Measurements from ENCODE around the gene PLEKHM2. TPM values are rescaled to one million over a fixed set of nuclear protein-coding genes. Genes with fewer than 3 reads are reported as not detected.
A peak's percentile ranks its signal among the peaks of the same experiment; 100 is the strongest.

Gene PLEKHM2
- total RNA-seq, 3 donors from 2014 or later (not counting 1 experiment from before 2014, with no cell fraction given), result 47.8 to 61.0 (median 50.9) TPM

DNA sequence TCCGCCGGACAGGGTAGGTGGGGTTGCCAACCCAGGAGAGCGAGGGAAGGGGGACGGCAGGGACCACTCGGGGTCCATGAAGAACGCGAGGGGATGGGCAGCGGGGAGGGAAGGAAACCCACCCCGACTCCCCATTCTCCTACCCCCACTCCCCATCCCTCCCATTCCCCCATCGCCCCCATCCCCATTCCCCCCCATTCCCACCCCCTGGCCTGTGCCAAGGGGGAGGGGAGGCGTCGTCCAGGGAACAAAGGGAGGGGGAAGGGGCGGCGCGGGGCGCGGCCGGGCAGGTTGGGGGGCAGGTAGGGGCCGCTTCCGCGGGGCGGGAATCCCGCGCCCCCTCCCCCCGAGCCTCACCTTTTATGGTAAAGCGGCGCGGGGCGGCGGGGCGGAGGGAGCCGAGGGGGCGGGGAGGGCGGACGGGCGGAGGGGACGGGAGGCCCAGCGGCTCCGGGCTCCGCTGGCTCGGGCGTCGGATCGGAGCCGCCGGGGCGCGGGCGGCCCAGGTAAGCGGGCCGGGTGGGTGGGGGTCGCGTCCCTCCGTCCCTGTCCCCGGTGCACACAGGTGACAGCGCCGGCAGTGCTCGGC lies 74.3 kb downstream of the PLEKHM2 start, which contains the start of gene FBLIM1:
Gene FBLIM1 (plus strand): TSS at position 453 of the 589 bp plus-strand sequence. CDS start 6,189 bp downstream, outside the sequence.
- Mint-ChIP-seq H3K27me3 (ENCODE audit: low read depth in 2 of 2) (peaks cover 29 to 43% of the 10 kb centered on the region in 2 donors), H3K4me3 (peak within 1 kb of the TSS; percentile 40), H3K36me3 (no peaks in the 10 kb centered on the region), H3K27ac (no peak within 1 kb of the TSS), H3K9me3 (no peaks in the 10 kb centered on the region), H3K4me1 (peaks cover 0 to 5% of the 10 kb centered on the region in 2 donors)
- no peak within 1 kb of the TSS for H3K4me3 ChIP-seq (ENCODE audit: low read length)
- H3K9me3 ChIP-seq (ENCODE audit: control insufficient read depth, insufficient read depth, low read length), result no peaks in the 10 kb centered on the region
- H3K4me1 ChIP-seq (ENCODE audit: control insufficient read depth, insufficient read depth, low read length), result peaks cover 10% of the 10 kb centered on the region
- ATAC-seq, result peak in 1 of 3 donors; percentile 34
- no peaks in the 10 kb centered on the region for H3K36me3 ChIP-seq (ENCODE audit: control insufficient read depth, insufficient read depth, low read length)
- WGBS (ENCODE audit: insufficient coverage), result 2% methylated on average over 42 of the region's 58 CpGs
- DNase-seq, result peak in 1 of 2 donors; percentile 21
- TF ChIP-seq, protein P1, sequence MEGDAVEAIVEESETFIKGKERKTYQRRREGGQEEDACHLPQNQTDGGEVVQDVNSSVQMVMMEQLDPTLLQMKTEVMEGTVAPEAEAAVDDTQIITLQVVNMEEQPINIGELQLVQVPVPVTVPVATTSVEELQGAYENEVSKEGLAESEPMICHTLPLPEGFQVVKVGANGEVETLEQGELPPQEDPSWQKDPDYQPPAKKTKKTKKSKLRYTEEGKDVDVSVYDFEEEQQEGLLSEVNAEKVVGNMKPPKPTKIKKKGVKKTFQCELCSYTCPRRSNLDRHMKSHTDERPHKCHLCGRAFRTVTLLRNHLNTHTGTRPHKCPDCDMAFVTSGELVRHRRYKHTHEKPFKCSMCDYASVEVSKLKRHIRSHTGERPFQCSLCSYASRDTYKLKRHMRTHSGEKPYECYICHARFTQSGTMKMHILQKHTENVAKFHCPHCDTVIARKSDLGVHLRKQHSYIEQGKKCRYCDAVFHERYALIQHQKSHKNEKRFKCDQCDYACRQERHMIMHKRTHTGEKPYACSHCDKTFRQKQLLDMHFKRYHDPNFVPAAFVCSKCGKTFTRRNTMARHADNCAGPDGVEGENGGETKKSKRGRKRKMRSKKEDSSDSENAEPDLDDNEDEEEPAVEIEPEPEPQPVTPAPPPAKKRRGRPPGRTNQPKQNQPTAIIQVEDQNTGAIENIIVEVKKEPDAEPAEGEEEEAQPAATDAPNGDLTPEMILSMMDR (IDR thresholded peaks at IDR 0.05), result no peak
- H3K27me3 ChIP-seq (ENCODE audit: control insufficient read depth, insufficient read depth, low read length), result peaks cover 28% of the 10 kb centered on the region
- intact Hi-C loops (cut with micrococcal nuclease), result no loop called here
- no peak within 1 kb of the TSS for H3K27ac ChIP-seq (ENCODE audit: low read length)

DNA sequence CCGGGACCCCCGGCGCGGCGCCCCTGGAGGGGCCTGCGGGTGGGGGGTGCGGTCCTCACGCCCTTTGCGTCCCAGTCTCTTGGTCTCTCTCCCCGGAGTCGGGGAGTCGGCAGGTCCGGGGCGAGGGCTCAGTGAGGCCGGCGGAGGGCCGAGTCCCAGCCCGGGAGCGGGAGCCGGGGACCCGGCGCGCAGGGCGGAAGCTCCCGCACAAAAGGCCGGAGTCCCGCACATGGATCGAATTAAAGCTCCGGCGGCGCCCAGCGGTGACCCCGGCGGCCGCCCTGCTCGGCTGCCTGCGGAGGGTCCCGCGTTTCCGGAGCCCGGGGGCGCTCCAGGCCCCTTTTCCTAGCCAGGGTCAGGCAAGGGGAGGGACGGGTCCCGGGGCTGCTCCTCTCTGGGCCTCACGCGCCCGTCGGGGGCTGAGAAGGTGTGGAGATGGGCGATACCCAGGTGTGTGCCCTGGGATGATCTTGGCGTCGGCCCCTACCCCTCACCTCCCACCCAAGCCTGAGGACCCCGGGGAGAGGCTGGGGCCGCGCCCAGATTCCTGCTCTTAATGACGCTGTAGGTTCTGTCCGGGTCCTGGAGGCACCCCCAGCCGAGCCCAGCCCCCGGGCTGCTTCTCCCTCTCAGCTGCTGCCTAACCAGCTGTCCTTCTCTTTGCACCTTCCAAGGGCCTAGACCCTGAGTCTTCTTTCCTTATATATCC lies 75.0 kb downstream of the PLEKHM2 start:
- peaks cover 28% of the 10 kb centered on the region for H3K27me3 ChIP-seq (ENCODE audit: control insufficient read depth, insufficient read depth, low read length)
- peaks cover 10% of the 10 kb centered on the region for H3K4me1 ChIP-seq (ENCODE audit: control insufficient read depth, insufficient read depth, low read length)
- Mint-ChIP-seq H3K9me3 (no peaks in the 10 kb centered on the region), H3K4me1 (peaks cover 0 to 5% of the 10 kb centered on the region in 2 donors), H3K36me3 (no peaks in the 10 kb centered on the region), H3K27ac (no peak overlapping the region), H3K4me3 (no peak overlapping the region), H3K27me3 (ENCODE audit: low read depth in 2 of 2) (peaks cover 32 to 44% of the 10 kb centered on the region in 2 donors)
- no peak overlapping the region for H3K4me3 ChIP-seq (ENCODE audit: low read length)
- no peaks in the 10 kb centered on the region for H3K36me3 ChIP-seq (ENCODE audit: control insufficient read depth, insufficient read depth, low read length)
- no peak overlapping the region for H3K27ac ChIP-seq (ENCODE audit: low read length)
- TF ChIP-seq, protein P1 (IDR thresholded peaks at IDR 0.05), result no peak
- intact Hi-C loops (cut with micrococcal nuclease), result no loop called here
- peak in 1 of 2 donors; percentile 16 for DNase-seq
- 3% methylated on average over 55 of the region's 58 CpGs for WGBS (ENCODE audit: insufficient coverage)
- H3K9me3 ChIP-seq (ENCODE audit: control insufficient read depth, insufficient read depth, low read length), result no peaks in the 10 kb centered on the region
- ATAC-seq, result peak in 1 of 3 donors; percentile 43

DNA sequence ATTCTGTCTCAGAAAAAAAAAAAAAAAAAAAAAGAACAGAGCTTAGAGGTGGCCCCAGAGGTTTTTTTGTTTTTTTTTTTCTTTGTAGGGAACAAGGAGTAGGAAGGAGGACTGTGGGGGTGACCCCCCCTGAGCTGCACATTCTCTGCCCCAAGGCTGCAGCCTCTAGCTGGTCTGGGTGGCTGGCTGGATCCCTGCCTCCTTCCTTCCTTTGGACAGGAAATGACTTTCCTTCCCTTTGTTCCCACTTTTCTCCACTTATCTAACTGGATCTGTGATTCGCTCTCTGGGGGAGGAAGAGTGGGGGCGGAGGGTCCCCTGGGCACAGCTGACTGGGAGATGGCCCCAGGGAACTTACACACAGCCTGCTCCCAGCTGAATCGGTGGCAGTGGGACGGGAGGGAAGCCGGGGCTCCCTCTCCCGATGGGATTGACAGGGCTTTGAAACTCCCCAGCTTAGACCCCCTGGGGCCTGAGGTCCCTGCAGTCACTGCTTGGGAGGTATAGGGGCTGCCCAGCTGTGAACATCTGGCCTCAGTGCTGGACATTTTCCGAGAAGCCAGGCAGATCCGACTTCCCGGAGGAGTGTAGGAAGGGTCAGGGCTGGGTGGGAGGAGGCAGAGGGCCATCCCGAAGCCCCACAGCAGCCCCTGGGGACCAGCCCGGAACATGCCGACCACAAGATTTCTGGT lies 76.5 kb downstream of the PLEKHM2 start:
- H3K27me3 Mint-ChIP-seq (ENCODE audit: low read depth in 2 of 2), result peaks cover 36 to 43% of the 10 kb centered on the region in 2 donors
- H3K27ac ChIP-seq (ENCODE audit: low read length), result no peak overlapping the region
- H3K4me1 ChIP-seq (ENCODE audit: control insufficient read depth, insufficient read depth, low read length), result peaks cover 10% of the 10 kb centered on the region
- TF ChIP-seq, protein P1 (IDR thresholded peaks at IDR 0.05), result no peak
- H3K9me3 ChIP-seq (ENCODE audit: control insufficient read depth, insufficient read depth, low read length), result no peaks in the 10 kb centered on the region
- no peak overlapping the region for H3K4me3 ChIP-seq (ENCODE audit: low read length)
- H3K4me3 Mint-ChIP-seq, result no peak overlapping the region
- H3K9me3 Mint-ChIP-seq, result no peaks in the 10 kb centered on the region
- H3K36me3 ChIP-seq (ENCODE audit: control insufficient read depth, insufficient read depth, low read length), result no peaks in the 10 kb centered on the region
- intact Hi-C loops (cut with micrococcal nuclease), result no loop called here
- H3K27ac Mint-ChIP-seq, result no peak overlapping the region
- no peak for ATAC-seq
- H3K27me3 ChIP-seq (ENCODE audit: control insufficient read depth, insufficient read depth, low read length), result peaks cover 26% of the 10 kb centered on the region
- peaks cover 0 to 5% of the 10 kb centered on the region in 2 donors for H3K4me1 Mint-ChIP-seq
- WGBS (ENCODE audit: insufficient coverage), result 65% methylated on average over 12 of the region's 12 CpGs
- DNase-seq, result no peak
- no peaks in the 10 kb centered on the region for H3K36me3 Mint-ChIP-seq
